Left lung (tissue), 10 donors: ENCODE data around the gene ARID1A. TPM values are rescaled to one million over a fixed set of nuclear protein-coding genes. Genes with fewer than 3 reads are reported as not detected.
A peak's percentile ranks its signal among the peaks of the same experiment; 100 is the strongest.
"Not testable (repeated sequence)": the region's sequence is repeated elsewhere in the genome, so short reads cannot be mapped to it uniquely, and the experiment has no call there.

Source experiments
- ATAC-seq: fragments of 200-7000 bp; cut with Tn5 transposase; one replicate; pipeline ENCODE4 v1.9.1; 2020; ENCODE audit warnings: moderate library complexity
- DNase-seq, 4 donors: peaks; one replicate each; pipeline ENCODE4 v3.0.0-alpha.2; 2013 to 2020
- H3K27ac ChIP-seq, 2 donors: fragments of 200-600 bp; sonication (generic) in 1 of 2; one replicate each; pipeline versions ENCODE4 v1.5.0 to v1.8.0; 2020 to 2021
- H3K27me3 ChIP-seq, 2 donors: fragments of 200-600 bp; sonication (generic) in 1 of 2; one replicate each; pipeline versions ENCODE4 v1.5.0 to v1.8.0; 2020 to 2021
- H3K36me3 ChIP-seq, 2 donors: fragments of 200-600 bp; sonication (generic) in 1 of 2; one replicate each; pipeline versions ENCODE4 v1.5.0 to v1.8.0; 2020 to 2021
- H3K4me1 ChIP-seq, 2 donors: fragments of 200-600 bp; one replicate each; pipeline ENCODE4 v1.8.0; 2021
- H3K4me3 ChIP-seq, 2 donors: fragments of 200-600 bp; sonication (generic) in 1 of 2; one replicate each; pipeline versions ENCODE4 v1.5.0 to v1.8.0; 2020 to 2021; ENCODE audit warnings: mild to moderate bottlenecking in 1 of 2
- H3K9me3 ChIP-seq, 2 donors: fragments of 200-600 bp; sonication (generic) in 1 of 2; one replicate each; pipeline versions ENCODE4 v1.5.0 to v1.8.0; 2020 to 2021
- intact Hi-C, 2 donors: fragments of 100-400 bp; cut with DNase I; formaldehyde crosslinking; loops; one replicate each; pipeline versions ENCODE4 v1.11.2 to v1.14.2; 2022
- polyA plus RNA-seq, 6 donors: library from polyadenylated mRNA; unstranded; fragments of 120-200 nt; gene quantifications; one replicate each; pipeline ENCODE4 v1.2.1, GENCODE V29; 2013; ENCODE audit not compliant: insufficient read length in 6 of 6
- total RNA-seq, 2 donors: library from RNA; stranded (reverse); fragmentation: NEBNext Ultra II Directional; extraction: Animal tissue kit (Norgen Biotek cat#: 25700); gene quantifications; one replicate each; pipeline ENCODE4 v1.2.1, GENCODE V29; 2021
- TF ChIP-seq, protein P1 (sequence below), 2 donors: fragments of 200-600 bp; sonication (generic) in 1 of 2; IDR thresholded peaks; one replicate each; pipeline versions ENCODE4 v1.5.0 to v1.8.0; 2021; ENCODE audit warnings: antibody characterized with exemption in 2 of 2
- donor health status: DM: no; HTN: yes; CAD: no.
- donor health status: DM: no; HTN: no; CAD: no.

ARID1A gene
- total and polyA plus RNA-seq, 8 donors: 65.5 to 106 (median 97.0) TPM

DNA sequence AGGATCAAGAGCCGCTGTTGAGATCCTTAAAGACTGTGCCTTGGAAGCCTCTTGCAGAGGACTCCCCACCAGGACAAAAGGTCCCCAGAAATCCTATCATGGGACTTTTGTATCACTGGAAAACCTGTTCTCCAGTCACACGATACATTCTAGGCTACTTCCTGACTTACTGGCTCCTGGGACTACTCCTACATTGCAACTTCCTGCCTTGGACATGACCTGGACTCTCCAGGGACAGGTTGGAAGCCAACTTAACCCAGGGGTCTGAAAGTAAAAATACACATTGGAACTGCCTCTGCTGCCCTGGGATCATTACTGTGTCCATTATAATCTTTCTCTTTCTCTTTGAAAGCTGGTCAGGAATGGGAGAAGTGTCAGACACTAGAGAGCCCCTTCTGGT lies 101.8 kb downstream of the ARID1A start:
- DNase-seq (no peak), ATAC-seq (no peak)
- H3K36me3 ChIP-seq: peaks cover 0 to 36% of the 10 kb centered on the region in 2 donors
- TF ChIP-seq, protein P1, sequence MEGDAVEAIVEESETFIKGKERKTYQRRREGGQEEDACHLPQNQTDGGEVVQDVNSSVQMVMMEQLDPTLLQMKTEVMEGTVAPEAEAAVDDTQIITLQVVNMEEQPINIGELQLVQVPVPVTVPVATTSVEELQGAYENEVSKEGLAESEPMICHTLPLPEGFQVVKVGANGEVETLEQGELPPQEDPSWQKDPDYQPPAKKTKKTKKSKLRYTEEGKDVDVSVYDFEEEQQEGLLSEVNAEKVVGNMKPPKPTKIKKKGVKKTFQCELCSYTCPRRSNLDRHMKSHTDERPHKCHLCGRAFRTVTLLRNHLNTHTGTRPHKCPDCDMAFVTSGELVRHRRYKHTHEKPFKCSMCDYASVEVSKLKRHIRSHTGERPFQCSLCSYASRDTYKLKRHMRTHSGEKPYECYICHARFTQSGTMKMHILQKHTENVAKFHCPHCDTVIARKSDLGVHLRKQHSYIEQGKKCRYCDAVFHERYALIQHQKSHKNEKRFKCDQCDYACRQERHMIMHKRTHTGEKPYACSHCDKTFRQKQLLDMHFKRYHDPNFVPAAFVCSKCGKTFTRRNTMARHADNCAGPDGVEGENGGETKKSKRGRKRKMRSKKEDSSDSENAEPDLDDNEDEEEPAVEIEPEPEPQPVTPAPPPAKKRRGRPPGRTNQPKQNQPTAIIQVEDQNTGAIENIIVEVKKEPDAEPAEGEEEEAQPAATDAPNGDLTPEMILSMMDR (IDR thresholded peaks at IDR 0.05): no peak
- H3K4me1 ChIP-seq: peaks cover 11 to 22% of the 10 kb centered on the region in 2 donors
- H3K27me3 ChIP-seq: no peaks in the 10 kb centered on the region
- intact Hi-C loops: no loop called here
- no peak overlapping the region for H3K4me3 ChIP-seq
- H3K27ac ChIP-seq: peak overlapping the region in 1 of 2 donors; percentile 71
- no peaks in the 10 kb centered on the region for H3K9me3 ChIP-seq

GRCh38 chr1:26799479-26800142 lies 103.8 kb downstream of the ARID1A start:
- ATAC-seq (peak; percentile 65), DNase-seq (peak in 2 of 4 donors; percentile 68 to 85)
- Histone ChIP-seq H3K27ac (peak overlapping the region; percentile 22 to 71), H3K27me3 (no peaks in the 10 kb centered on the region), H3K4me3 (no peak overlapping the region), H3K9me3 (no peaks in the 10 kb centered on the region), H3K36me3 (peaks cover 0 to 23% of the 10 kb centered on the region in 2 donors), H3K4me1 (peaks cover 11 to 22% of the 10 kb centered on the region in 2 donors)
- TF ChIP-seq, protein P1 (IDR thresholded peaks at IDR 0.05): no peak
- intact Hi-C loops: no loop called here

GRCh38 chr1:26803932-26804331 lies 108.1 kb downstream of the ARID1A start:
- H3K36me3 ChIP-seq, intact Hi-C loops, H3K27me3 ChIP-seq: not testable (repeated sequence)

GRCh38 chr1:26810105-26810504 lies 114.3 kb downstream of the ARID1A start:
- TF ChIP-seq, protein P1 (IDR thresholded peaks at IDR 0.05): peak; percentile 64 to 83
- DNase-seq (peak in 3 of 4 donors; percentile 31 to 71 (median 43)), ATAC-seq (peak; percentile 90)
- intact Hi-C loops, H3K27ac ChIP-seq, H3K27me3 ChIP-seq, H3K9me3 ChIP-seq, H3K4me3 ChIP-seq, H3K36me3 ChIP-seq: not testable (repeated sequence)
- peaks cover 0 to 30% of the 10 kb centered on the region in 2 donors for H3K4me1 ChIP-seq

More at GRCh38 chr1:26803932-26804331, 108.1 kb downstream of the ARID1A start:
- H3K4me1 ChIP-seq: peaks cover 11 to 21% of the 10 kb centered on the region in 2 donors
- H3K9me3 ChIP-seq, H3K27ac ChIP-seq, H3K4me3 ChIP-seq, DNase-seq, ATAC-seq: not testable (repeated sequence)

- no peak for ATAC-seq
- no peak for DNase-seq
- no peak overlapping the region for H3K4me3 ChIP-seq
- peaks cover 0 to 30% of the 10 kb centered on the region in 2 donors for H3K4me1 ChIP-seq
- H3K36me3 ChIP-seq: no peaks in the 10 kb centered on the region
- intact Hi-C loops: no loop called here
- no peaks in the 10 kb centered on the region for H3K9me3 ChIP-seq
- no peaks in the 10 kb centered on the region for H3K27me3 ChIP-seq
- H3K27ac ChIP-seq: no peak overlapping the region
- TF ChIP-seq, protein P1 (IDR thresholded peaks at IDR 0.05): no peak
Measured at GRCh38 chr1:26811057-26811456, 115.2 kb downstream of the ARID1A start.
